ENCODE results near the gene ARL2.
"Not testable (repeated sequence)": the region's sequence is repeated elsewhere in the genome, so short reads cannot be mapped to it uniquely, and the experiment has no call there.

ARL2 gene

GRCh38 chr11:65014726-65015227 is 817 bp downstream of the ARL2 start:
- peaks cover 6% of the 10 kb centered on the region; the same call in 1 of the 2 replicates for H3K36me3 ChIP-seq
- no peak for DNase-seq
- H3K4me1 ChIP-seq, result no peaks in the 10 kb centered on the region
- no peaks in the 10 kb centered on the region for H3K27me3 ChIP-seq
- no peak for TF ChIP-seq CTCF (IDR thresholded peaks at IDR 0.05; ENCODE audit: low read depth, low read length)
- no peaks in the 10 kb centered on the region for H3K9me3 ChIP-seq
- H3K4me3 ChIP-seq (ENCODE audit: low read depth, low read length), result peak overlapping the region; percentile 62

- Histone ChIP-seq H3K4me1 (no peaks in the 10 kb centered on the region), H3K27me3 (no peaks in the 10 kb centered on the region), H3K4me3 (ENCODE audit: low read depth, low read length) (no peak overlapping the region), H3K9me3 (no peaks in the 10 kb centered on the region), H3K36me3 (peaks cover 6% of the 10 kb centered on the region)
- no peak for DNase-seq
- TF ChIP-seq CTCF (IDR thresholded peaks at IDR 0.05; ENCODE audit: low read depth, low read length), result no peak
Measured at GRCh38 chr11:65016705-65017104, 2.7 kb downstream of the ARL2 start.

GRCh38 chr11:65017937-65018336 is 4.0 kb downstream of the ARL2 start:
- no peaks in the 10 kb centered on the region for H3K27me3 ChIP-seq
- TF ChIP-seq CTCF (IDR thresholded peaks at IDR 0.05; ENCODE audit: low read depth, low read length), result no peak
- H3K36me3 ChIP-seq, result peaks cover 6% of the 10 kb centered on the region
- DNase-seq, result no peak
- no peaks in the 10 kb centered on the region for H3K4me1 ChIP-seq
- H3K9me3 ChIP-seq, result no peaks in the 10 kb centered on the region
- H3K4me3 ChIP-seq (ENCODE audit: low read depth, low read length), result no peak overlapping the region

- Histone ChIP-seq H3K4me3 (ENCODE audit: low read depth, low read length) (no peak overlapping the region), H3K9me3 (no peaks in the 10 kb centered on the region), H3K4me1 (no peaks in the 10 kb centered on the region), H3K27me3 (no peaks in the 10 kb centered on the region), H3K36me3 (peaks cover 6% of the 10 kb centered on the region)
- TF ChIP-seq CTCF (IDR thresholded peaks at IDR 0.05; ENCODE audit: low read depth, low read length), result no peak
- DNase-seq, result no peak
Measured at GRCh38 chr11:65019824-65020223, 5.9 kb downstream of the ARL2 start.

GRCh38 chr11:65021003-65021402 is 7.0 kb downstream of the ARL2 start:
- H3K4me1 ChIP-seq, result no peaks in the 10 kb centered on the region

GRCh38 chr11:65021509-65021908 is 7.5 kb downstream of the ARL2 start:
- Histone ChIP-seq H3K36me3 (peaks cover 6% of the 10 kb centered on the region), H3K4me1 (no peaks in the 10 kb centered on the region), H3K9me3 (no peaks in the 10 kb centered on the region), H3K27me3 (no peaks in the 10 kb centered on the region), H3K4me3 (ENCODE audit: low read depth, low read length) (no peak overlapping the region)
- TF ChIP-seq CTCF (IDR thresholded peaks at IDR 0.05; ENCODE audit: low read depth, low read length), result no peak
- DNase-seq, result no peak

More at GRCh38 chr11:65021003-65021402, 7.0 kb downstream of the ARL2 start:
- DNase-seq, result no peak
- no peak overlapping the region for H3K4me3 ChIP-seq (ENCODE audit: low read depth, low read length)
- no peaks in the 10 kb centered on the region for H3K27me3 ChIP-seq
- H3K9me3 ChIP-seq, result no peaks in the 10 kb centered on the region
- no peak for TF ChIP-seq CTCF (IDR thresholded peaks at IDR 0.05; ENCODE audit: low read depth, low read length)
- peaks cover 6% of the 10 kb centered on the region for H3K36me3 ChIP-seq

- not testable (repeated sequence) for H3K9me3 ChIP-seq; H3K36me3 ChIP-seq; H3K4me3 ChIP-seq (ENCODE audit: low read depth, low read length); H3K4me1 ChIP-seq; H3K27me3 ChIP-seq; DNase-seq
Measured at GRCh38 chr11:65023502-65023901, 9.5 kb downstream of the ARL2 start.

All from BE2C (cell line).